Measurements from ENCODE around the gene TATDN3. TPM values are rescaled to one million over a fixed set of nuclear protein-coding genes. Genes with fewer than 3 reads are reported as not detected.
A peak's percentile ranks its signal among the peaks of the same experiment; 100 is the strongest.
"Not testable (repeated sequence)": the region's sequence is repeated elsewhere in the genome, so short reads cannot be mapped to it uniquely, and the experiment has no call there.

The TATDN3 gene
- total RNA-seq, 6 donors from 2014 or later: 7.5 to 14.9 (median 11.7) TPM

GRCh38 chr1:212762234-212762633 is 29.5 kb upstream of the TATDN3 start:
- 92 to 93% methylated on average over 4 of the region's 4 CpGs for WGBS, 2 donors
- Histone ChIP-seq H3K4me1 (no peaks in the 10 kb centered on the region), H3K27me3 (no peaks in the 10 kb centered on the region), H3K9me3 (no peaks in the 10 kb centered on the region), H3K36me3 (peaks cover 0 to 15% (median 0%) of the 10 kb centered on the region in 4 donors), H3K4me3 (no peak overlapping the region), H3K27ac (no peak overlapping the region)
- DNase-seq (no peak), ATAC-seq (ENCODE audit: low FRiP score in 2 of 2) (no peak)
- TF ChIP-seq, protein P1, sequence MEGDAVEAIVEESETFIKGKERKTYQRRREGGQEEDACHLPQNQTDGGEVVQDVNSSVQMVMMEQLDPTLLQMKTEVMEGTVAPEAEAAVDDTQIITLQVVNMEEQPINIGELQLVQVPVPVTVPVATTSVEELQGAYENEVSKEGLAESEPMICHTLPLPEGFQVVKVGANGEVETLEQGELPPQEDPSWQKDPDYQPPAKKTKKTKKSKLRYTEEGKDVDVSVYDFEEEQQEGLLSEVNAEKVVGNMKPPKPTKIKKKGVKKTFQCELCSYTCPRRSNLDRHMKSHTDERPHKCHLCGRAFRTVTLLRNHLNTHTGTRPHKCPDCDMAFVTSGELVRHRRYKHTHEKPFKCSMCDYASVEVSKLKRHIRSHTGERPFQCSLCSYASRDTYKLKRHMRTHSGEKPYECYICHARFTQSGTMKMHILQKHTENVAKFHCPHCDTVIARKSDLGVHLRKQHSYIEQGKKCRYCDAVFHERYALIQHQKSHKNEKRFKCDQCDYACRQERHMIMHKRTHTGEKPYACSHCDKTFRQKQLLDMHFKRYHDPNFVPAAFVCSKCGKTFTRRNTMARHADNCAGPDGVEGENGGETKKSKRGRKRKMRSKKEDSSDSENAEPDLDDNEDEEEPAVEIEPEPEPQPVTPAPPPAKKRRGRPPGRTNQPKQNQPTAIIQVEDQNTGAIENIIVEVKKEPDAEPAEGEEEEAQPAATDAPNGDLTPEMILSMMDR (IDR thresholded peaks at IDR 0.05): no peak
- TF ChIP-seq EP300 (IDR thresholded peaks at IDR 0.05): no peak
- no peak for TF ChIP-seq POLR2A (IDR thresholded peaks at IDR 0.05)
- no peak for TF ChIP-seq POLR2AphosphoS5 (IDR thresholded peaks at IDR 0.05)

DNA sequence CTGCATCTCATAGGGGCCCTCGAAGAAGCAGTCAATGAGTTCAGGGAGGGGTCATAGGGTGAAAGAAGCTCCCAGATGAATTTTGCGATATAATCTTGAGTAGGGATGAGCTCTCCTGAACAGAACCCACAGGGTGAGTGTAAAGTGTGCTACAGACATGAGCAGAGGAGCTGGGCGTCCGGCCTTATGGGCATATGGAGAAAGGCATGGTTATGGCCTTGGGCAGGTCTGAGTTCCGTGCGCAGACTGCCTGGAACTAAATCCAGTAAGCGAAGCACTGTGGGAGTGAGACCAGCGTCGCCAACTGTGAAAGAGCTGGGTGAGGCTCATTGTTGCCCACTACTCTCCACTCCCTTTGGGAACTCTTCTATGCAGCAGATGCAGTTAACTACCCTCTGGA is 28.9 kb upstream of the TATDN3 start:
- TF ChIP-seq, protein P1 (IDR thresholded peaks at IDR 0.05): no peak
- no peak for TF ChIP-seq POLR2AphosphoS5 (IDR thresholded peaks at IDR 0.05)
- no peak for TF ChIP-seq POLR2A (IDR thresholded peaks at IDR 0.05)
- TF ChIP-seq EP300 (IDR thresholded peaks at IDR 0.05): no peak
- peak in 1 of 2 donors; percentile 22 for ATAC-seq (ENCODE audit: low FRiP score in 2 of 2)

GRCh38 chr1:212764718-212765281 is 26.9 kb upstream of the TATDN3 start:
- WGBS, 2 donors: 100% methylated on average over 1 of the region's 1 CpG; no CpG with 5 or more reads in 1 of the 2 donors

More for the DNA sequence above, 28.9 kb upstream of the TATDN3 start:
- Histone ChIP-seq H3K4me3 (no peak overlapping the region), H3K27ac (no peak overlapping the region), H3K4me1 (no peaks in the 10 kb centered on the region), H3K36me3 (peaks cover 0 to 14% (median 0%) of the 10 kb centered on the region in 4 donors), H3K9me3 (no peaks in the 10 kb centered on the region), H3K27me3 (no peaks in the 10 kb centered on the region)
- 94 to 98% methylated on average over 9 of the region's 9 CpGs for WGBS, 2 donors
- DNase-seq: no peak

GRCh38 chr1:212766825-212767224 is 24.9 kb upstream of the TATDN3 start:
- not testable (repeated sequence) for H3K4me3 ChIP-seq; ATAC-seq (ENCODE audit: low FRiP score in 2 of 2); H3K4me1 ChIP-seq; DNase-seq; H3K27ac ChIP-seq; H3K27me3 ChIP-seq
- H3K36me3 ChIP-seq: peaks cover 0 to 15% (median 1%) of the 10 kb centered on the region in 4 donors
- peaks cover 15 to 20% (median 15%) of the 10 kb centered on the region in 4 donors for H3K9me3 ChIP-seq
- WGBS, 2 donors: 50 to 97% methylated on average over 2 of the region's 2 CpGs

More at GRCh38 chr1:212764718-212765281, 26.9 kb upstream of the TATDN3 start:
- peaks cover 0 to 18% (median 1%) of the 10 kb centered on the region in 4 donors for H3K36me3 ChIP-seq
- not testable (repeated sequence) for H3K27me3 ChIP-seq; DNase-seq; H3K4me3 ChIP-seq; H3K27ac ChIP-seq; H3K4me1 ChIP-seq; ATAC-seq (ENCODE audit: low FRiP score in 2 of 2)
- peaks cover 10 to 14% (median 12%) of the 10 kb centered on the region in 4 donors for H3K9me3 ChIP-seq

DNA sequence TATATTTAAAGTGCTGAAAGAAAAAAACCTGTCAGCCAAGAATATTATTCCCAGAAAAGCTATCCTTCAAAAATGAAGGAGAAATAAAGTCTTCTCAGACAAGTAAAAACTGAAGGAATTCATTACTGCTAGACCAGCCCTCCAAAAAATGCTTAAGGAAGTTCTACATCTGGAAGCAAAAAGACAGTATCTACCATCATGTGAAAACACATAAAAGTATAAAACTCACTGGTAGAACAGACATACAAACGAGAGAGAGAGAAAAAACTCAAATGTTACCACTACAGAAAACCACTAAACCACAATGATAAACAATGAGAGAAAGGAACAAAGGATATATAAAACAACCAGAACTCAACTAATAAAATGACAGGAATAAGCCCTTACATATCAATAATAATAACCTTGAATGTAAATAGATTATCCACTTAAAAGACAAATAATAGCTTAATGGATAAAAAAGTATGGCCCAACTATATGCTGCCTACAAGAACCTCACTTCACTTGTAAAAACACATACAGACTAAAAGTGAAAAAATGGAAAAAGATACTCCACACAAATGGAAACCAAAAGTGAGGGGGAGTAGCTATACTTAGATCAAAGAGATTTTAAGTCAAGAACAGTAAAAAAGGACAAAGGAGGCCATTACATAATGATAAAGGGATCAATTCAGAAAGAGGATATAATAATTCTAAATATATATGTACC is 22.1 kb upstream of the TATDN3 start:
- H3K4me3 ChIP-seq: no peak overlapping the region

More for the DNA sequence above, 22.1 kb upstream of the TATDN3 start:
- DNase-seq: no peak
- H3K36me3 ChIP-seq: peaks cover 0 to 12% (median 1%) of the 10 kb centered on the region in 4 donors
- no peaks in the 10 kb centered on the region for H3K4me1 ChIP-seq
- no peak for ATAC-seq (ENCODE audit: low FRiP score in 2 of 2)
- H3K9me3 ChIP-seq: peaks cover 15 to 20% (median 15%) of the 10 kb centered on the region in 4 donors
- WGBS, 2 donors: 58 to 68% methylated on average over 1 of the region's 1 CpG
- no peak overlapping the region for H3K27ac ChIP-seq
- no peak for TF ChIP-seq POLR2AphosphoS5 (IDR thresholded peaks at IDR 0.05)
- TF ChIP-seq, protein P1 (IDR thresholded peaks at IDR 0.05): no peak
- H3K27me3 ChIP-seq: no peaks in the 10 kb centered on the region
